Endometrium (tissue), 2 donors: ENCODE measurements around the gene BTBD7.

Source experiments
- FAIRE-seq: peaks from 2 replicates; lab custom pipeline; 2012; peaks lifted over from hg19 to GRCh38; lab: Jason Lieb, UNC
- donor health status: control.
- donor health status: control.

BTBD7 gene

DNA sequence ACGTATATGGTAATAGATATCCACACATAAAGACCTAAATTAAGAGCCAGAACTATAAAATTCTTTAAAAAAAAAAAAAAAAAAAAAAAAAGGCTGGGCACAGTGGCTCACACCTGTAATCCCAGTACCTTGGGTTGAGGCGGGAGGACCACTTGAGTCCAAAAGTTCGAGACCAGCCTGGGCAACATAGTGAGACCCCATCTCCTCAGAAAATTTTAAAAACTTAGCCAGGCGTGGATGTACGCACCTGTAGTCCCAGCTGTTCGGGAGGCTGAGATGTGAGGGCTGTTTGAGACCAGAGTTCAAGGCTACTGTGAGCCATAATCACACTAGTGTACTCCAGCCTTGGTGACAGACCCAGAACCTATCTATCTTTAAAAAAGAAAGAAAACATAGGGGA lies 4.3 kb downstream of the BTBD7 start:
- no peak for FAIRE-seq

DNA sequence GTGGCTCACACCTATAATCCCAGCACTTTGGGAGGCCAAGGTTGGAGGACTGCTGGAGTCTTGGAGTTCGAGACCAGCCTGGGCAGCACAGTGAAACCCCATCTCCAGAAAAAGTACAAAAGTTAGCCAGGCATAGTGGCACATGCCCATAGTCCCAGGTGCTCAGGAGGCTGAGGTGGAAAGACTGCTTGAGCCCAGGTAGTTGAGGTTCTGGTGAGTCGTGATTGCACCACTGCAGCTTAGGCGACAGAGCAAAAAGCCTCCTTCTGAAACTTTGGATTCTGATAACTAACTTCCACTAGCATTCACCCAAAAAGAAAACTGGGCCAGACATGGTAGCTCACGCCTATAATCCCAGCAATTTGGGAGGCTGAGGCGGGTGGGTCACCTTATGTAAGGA lies 6.6 kb downstream of the BTBD7 start:
- FAIRE-seq: no peak

DNA sequence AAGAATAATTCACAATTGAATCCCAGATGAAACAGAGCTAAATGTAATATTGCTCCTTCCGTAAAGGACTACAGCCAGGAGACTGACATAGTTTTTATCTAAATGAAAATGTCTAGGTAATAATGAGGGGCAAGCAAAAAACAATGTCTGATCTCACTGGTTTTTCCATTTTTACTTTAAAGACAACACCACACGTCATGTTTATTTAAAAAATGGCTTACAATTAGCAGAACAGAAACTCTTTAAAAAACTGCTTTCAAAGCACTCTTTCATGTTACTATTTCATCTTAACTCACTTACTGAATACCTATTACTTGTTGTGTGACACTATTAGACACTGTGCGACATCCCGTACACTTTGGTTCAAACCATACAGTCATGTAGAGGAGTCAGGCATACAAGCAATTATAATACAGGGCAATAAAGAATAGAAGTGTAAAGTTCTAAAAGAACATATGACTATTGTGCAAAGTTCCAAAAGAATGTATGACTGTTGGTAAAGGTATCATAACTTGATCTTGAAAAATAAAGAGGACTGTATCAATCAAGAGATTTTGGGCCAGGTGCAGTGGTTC lies 9.1 kb downstream of the BTBD7 start:
- no peak for FAIRE-seq

DNA sequence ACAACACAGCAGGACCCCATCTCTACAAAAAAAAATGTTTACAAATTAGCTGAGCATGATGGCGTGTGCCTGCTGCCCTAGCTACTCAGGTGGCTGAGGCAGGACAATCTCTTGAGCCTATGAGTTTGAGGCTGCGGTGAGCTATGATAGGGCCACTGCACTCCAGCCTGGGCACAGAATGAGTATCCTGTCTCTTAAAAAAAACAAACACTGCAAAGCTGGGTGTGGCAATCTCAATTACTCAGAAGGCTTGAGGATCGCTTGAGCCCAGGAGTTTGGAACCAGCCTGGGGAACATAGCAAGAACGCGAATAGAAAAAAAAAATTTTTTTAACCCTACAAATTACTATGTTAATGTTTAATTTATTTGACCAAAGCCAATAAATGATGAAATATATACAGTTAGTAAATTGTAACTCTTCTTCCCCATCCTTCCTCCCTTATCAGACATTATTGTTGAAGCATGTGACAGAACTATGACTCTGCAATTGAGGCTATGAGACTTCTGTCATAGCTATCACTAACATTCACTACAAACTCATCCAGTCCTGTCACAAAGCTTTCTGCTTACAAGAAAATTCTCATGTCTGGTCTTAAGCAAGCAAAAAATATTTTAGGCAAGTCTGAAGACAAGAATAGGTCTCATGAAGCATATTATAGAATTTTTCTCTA lies 9.8 kb downstream of the BTBD7 start:
- no peak for FAIRE-seq

DNA sequence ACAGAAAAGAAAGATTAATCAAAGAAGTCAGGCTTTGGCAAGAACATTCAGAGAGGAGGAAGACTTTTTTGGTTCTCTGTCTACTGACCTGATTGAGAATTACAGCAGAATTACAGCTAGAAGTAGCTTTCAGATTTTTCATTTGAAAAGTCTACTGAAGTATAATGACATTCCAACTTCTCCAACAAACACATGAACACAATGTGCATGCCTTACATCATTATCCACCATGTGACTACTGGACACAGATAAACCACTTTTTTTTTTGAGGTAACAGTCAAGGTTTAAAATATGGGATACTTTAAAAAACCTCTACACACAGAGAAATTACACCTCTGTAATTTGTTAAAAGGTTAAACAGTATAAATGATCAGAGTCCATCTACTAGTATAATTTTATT lies 12.3 kb downstream of the BTBD7 start:
- FAIRE-seq: no peak

DNA sequence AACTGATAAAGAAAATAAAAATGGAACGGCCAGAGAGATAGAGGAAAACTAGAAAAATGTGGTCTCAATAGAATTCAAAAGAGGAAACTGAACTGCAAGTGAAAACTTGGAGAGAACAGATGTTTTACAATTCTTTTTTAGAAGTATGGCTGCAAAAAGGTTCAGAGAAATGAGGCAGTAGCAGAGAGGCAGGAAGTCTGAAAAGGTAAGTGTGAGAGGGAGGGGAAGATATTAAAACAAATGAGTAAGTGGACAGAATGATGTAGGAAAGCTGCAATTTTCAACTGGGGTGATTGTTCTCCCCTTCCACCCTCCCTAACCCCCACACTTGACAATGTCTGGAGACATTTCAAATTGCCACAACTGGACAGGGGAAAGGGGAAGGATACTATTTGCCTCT lies 12.9 kb downstream of the BTBD7 start:
- no peak for FAIRE-seq

DNA sequence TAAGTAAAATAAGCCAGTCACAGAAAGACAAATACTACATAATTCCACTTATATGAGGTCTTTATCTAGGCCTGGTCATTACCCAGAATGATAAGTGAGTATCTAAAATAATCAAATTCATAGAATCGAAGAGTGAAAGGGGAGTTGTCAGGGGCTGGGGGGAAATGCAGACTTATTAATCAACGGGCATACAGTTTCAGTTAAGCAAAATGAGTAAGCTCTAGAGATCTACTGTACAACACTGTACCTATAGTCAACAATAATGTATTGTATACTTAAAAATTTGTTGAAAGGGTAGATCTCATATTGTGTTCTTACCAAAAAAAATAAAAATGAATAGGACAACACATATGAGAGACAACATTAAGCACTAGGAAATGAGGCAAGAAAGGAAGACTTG lies 13.3 kb downstream of the BTBD7 start:
- no peak for FAIRE-seq

DNA sequence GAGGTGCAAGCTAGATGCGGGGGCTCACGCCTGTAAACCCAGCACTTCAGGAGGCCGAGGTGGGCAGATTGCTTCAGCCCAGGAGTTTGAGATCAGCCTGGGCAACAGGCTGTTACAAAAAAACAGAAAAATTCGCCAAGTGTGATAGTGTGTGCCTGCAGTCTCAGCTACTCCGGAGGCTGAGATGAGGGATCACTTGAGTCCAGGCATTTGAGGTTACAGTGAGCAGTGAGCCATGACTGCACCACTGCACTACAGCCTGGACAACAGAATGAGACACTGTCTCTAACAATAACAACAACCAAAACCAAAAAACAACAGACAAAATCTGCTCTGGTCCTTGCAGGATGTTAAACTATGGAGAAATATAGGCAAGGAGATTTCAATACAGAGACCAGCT lies 13.9 kb downstream of the BTBD7 start:
- FAIRE-seq: no peak

DNA sequence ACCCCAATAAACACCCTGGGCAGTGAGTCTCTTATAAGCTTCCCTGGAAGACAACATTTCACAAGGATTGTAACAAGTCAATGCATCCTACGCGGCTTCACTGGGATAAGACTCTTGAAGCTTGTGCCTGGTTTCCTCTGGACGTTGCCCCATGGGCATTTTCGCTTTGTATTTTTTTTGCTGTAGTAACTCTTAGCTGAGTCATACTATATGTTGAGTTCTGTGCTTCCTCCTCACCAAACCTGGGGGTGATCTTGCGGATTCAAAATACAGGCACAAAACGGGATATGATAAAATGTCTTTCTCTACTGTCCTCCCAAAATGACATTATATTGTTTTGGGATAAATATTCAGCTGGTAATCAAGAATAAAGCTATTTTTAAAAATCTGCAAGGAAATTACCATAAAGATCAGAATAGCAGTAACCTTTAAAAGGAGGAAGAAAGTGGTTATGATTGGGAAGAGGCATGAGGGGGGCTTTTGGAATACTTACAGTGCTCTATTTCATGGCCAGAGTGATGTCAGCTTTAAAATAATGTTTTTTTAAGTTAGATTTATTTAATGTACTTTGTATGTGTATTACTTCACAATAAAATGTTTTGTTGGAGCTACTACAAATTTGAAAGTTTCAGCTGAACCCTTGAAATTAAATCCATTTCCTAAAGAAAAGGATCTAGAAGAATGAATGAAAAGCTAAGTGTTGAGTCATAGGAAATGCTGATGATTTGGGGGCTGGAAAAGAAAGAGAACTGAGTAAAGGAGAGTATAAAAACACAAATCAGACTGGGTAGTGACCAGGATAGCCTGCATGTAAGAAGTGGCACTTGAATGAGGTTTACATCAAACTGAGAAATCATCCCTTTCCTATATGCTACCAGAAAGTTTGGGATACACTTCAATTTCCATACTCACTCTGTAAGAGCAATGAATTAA lies 14.7 kb downstream of the BTBD7 start:
- no peak for FAIRE-seq

DNA sequence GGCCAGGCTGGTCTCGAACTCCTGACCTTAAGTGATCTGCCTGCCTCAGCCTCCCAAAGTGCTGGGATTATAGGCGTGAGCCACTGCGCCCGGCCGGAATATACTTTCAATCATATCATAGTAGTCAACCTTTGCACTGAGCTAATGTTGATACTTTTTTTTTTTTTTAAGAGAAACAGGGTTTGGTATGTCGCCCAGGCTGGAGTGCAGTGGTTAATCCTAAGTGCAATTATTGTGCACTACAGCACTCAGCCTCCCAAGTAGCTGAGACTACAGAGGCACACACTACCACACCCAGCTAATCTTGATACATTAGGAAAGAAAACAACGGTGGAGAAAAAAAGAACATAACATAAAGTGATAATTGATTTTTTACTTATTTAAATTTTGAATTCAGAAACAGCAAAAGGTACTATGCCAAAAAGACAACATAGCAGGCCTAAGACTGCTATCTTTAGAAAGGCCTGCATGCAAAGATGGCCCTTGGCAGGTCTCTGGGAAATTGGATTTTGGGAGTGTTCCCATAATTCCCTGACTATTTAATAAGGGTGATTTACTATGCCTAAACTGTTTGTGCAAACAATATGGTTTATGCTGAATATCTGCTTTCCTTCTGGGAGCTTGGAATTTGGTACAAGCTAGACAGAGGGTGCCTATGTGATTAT lies 15.5 kb downstream of the BTBD7 start:
- FAIRE-seq: no peak

DNA sequence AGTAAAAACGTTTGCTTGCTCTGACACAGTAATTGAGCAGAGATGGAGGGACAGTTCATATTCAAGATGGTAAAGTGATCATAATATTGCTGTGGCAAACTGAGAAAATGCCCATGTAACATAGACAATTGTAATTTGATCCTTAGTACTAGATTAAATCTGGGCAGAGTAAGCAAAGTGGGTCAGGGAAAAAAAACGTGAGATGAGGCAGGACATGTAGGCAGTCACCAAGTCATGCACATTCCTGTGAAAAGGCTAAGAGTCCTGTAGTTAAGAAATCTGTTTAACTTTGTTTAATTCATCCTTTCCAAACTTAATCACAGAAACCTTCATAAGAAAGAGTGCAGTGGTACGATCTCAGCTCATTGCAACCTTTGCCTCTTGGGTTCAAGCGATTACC lies 16.1 kb downstream of the BTBD7 start:
- FAIRE-seq: no peak

DNA sequence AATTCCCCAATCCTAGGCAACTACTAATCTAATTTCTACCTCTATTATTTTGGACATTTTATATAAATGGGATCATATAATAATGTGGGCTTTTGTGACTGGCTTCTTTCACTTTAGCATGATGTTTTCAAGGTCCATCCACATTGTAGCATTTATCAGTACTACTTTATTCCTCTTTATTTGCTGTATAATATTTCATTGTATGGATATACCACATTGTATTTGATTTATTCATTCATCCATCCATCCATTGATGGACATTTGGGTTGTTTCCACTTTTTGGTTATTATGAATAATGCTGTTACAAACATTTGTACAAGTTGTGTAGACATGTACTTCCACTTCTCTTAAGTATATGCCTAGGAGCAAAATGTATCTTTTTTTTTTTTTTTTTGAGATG lies 17.3 kb downstream of the BTBD7 start:
- FAIRE-seq: no peak

DNA sequence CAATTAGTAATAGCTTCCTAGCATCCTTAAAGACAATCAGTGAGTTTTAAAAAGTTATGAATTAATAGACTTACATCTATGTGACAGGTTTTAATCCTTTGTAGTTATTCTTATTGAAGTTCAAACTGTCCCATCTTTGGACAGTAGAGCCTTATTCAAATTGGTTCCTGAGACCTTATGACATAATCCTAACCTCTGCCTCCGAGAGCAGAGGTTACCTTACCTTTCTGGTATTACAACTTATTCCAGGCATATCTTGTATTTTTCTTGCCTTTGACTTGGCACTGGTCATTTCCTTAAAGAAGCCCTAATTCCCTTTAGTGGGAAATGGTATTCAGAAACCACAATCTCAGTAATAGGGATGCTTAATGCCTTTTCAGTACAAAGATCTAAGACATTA lies 21.8 kb downstream of the BTBD7 start:
- no peak for FAIRE-seq

DNA sequence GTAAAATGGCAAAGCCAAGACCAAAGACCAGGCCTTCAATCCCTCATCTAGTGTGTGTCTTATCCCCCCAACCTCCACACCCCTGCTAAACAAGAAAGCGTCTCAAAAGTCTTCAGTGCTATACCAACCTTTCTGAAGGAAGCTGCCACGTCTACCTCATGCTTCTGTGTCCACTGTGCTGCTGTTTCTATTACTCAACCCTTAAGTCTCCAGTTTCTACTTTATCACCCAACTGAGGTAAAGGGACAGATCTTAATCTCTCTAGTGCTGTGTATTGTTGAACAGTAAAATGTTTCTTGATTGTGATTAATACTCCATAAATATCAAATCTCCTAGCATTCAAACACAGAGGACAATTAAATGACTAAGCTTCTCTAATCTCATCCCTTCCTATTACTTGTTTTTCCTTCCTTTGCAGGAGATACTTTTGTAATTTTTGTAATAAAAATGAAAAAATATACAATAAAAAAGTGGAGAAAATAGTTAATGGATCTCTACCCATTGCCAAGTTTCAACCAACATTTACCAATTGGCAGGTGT lies 23.3 kb downstream of the BTBD7 start:
- FAIRE-seq: no peak

DNA sequence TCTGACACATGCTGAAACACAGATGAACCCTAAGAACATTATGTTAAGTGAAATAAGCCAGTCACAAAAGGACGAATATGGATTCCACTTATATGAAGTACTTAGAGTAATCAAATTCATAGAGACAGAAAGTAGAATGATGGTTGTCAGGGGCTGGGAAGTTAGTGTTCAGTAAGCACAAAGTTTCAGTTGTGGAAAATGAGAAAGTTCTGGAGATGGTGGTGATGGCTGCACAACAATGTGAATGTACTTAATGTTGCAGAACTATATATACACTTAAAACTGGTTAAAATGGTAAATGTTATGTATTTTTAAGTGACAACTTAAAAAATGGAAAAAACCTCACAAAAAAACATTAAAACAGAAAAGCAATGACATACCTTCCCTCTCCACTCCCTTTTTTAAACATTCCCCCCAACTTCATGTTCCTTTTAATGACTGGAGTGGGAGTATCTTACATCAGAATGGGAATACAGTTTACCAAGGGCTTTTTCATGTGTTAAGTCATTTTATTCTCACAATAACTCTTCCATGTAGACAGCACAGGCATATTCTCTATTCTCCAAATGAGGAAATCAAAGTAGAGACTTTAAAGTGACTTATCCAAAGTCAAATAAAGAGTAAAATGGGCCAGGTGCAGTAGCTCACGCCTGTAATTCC lies 24.0 kb downstream of the BTBD7 start:
- no peak for FAIRE-seq

DNA sequence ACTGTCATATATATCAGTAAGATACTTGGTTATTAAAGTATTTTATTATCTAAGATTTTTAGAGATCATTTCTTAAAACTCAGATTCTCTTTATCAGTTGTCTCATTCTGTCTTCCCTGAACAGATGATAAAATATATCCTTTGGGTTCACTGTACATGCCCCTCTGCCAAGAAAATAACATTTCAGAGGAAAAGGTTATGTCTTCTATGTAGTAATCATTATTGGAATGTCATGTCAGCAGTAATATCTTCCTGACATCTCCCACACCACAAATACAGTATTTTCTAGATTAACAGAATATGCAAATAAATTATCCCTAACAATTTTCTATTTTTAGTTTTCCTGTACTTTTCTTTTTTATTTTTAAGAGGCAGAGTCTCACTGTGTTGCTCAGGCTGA lies 26.0 kb downstream of the BTBD7 start:
- no peak for FAIRE-seq

DNA sequence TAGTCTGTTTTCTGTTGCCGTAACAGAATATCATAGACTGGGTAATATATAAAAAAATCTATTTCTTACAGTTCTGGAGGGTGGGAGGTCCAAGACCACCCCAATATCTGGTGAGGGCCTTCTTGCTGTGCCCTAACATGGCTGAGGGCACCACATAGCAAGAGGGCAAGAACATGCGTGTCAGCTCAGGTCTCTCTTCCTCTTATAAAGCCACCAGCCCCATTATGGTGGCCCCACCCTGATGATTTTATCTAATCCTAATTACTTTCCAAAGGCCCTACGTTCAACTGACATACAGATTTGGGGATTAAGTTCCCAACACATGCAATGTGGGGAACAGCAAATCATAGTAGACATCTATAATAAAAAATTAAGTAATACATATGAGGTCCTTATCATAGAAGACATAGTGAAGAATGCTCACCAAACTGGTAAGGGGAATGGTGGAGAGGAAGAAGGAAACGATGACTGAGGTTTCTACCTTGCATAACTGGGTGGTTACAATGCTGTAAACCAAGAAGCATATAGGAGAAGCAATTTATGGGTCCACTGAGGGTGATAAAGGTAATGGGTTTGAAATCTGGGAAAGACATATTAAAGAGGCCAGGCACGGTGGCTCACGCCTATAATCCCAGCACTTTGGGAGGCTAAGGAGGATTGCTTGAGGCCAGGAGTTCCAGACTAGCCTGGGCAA lies 27.0 kb downstream of the BTBD7 start:
- FAIRE-seq: no peak

DNA sequence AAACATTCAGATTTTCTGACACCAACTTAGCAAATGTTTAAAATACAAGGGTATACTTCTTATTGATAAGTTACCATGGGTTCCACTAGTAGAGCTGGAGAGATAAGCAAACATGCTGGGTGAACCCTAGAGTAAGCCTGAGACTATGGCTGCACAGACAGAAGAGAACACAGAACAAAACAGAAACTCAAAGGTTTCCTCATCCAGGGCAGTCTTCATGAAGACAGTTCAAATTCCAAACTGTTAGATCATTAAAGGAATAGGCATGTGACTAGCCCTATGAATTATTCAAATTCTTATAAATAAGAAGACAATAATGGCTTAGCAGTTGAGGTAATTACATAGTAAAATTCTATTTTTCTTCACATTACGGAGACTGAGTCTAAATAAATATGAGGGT lies 28.1 kb downstream of the BTBD7 start:
- FAIRE-seq: no peak

DNA sequence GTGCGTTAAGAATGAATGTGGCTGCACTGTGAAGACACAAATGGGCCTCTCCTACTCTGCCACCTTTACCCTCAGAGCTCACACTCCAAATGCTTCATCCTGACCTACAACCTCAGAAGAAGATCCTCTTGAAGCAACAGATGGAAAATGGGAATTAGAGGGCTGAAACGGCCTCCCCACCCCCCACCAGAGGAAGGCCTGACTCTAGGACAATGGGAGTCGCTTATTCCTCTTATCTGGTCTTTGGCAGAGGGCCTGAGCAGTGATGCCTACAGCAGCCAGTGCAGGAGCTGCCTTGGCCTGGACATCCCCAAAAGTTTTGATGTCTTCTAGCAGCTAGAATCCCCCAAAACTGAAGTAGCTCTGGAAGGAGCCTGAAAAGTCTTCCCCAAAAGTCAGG lies 29.2 kb downstream of the BTBD7 start:
- no peak for FAIRE-seq

DNA sequence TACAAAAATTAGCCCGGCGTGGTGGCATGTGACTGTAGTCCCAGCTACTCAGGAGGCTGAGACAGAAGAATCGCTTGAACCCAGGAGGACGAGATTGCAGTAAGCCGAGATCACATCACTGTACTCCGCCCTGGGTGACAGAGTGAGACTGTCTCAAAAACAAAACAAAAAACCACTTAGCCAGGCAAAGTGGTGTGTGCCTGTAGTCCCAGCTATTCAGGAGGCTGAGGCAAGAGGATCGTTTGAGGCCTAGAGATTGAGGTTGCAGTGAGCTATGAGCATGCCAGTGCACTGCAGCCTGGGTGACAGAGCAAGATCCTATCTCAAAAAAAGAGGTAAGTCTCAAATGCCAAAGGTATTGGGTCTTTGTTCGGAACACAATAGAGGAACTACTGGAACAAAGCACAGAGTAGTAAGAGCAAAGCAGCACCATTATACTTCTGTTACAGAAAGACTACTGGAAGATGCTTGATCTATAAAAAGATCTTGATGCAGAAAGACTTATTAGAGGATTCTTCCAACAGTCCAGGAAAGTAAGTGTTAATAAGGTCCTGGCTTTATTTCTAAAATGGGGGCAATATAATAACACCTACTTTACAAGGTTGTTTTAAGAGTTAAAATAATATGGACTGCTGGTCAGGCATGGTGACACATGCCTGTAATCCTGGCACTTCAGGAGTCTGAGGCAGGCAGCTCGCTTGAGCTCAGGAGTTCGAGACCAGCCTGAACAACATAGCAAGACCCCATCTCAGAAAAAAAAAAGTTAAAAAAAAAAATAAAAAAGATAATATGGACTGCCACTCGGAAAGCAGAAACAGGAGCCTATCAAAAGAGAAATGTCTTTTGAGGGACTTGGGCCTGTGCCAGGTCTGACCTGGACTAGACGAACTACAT lies 29.9 kb downstream of the BTBD7 start:
- no peak for FAIRE-seq
